HEK293T (cell line): ENCODE data around the gene TIAM1.

Experiments used
- CTCF ChIA-PET: fragments of 350-600 bp; formaldehyde crosslinking; extraction: SDS; loops from one replicate; lab custom pipeline; 2021; ENCODE audit warnings: antibody characterized with exemption, inconsistent platforms; lab: Yijun Ruan, JAX
- POLR2A ChIA-PET: fragments of 350-600 bp; formaldehyde crosslinking; extraction: SDS; loops from one replicate; lab custom pipeline; 2020; ENCODE audit warnings: antibody characterized with exemption, inconsistent platforms; lab: Yijun Ruan, JAX
- DNase-seq: peaks from one replicate; pipeline ENCODE4 v3.0.0; 2012; ENCODE audit warnings: mixed read lengths; ENCODE audit errors: extremely low spot score
- ARNT ChIP-seq: fragments of 450-650 bp; IDR thresholded peaks from 2 replicates; pipeline ENCODE4 v1.6.1; 2017; ENCODE audit warnings: mild to moderate bottlenecking
- BHLHE40 ChIP-seq: fragments of 450-650 bp; IDR thresholded peaks from 2 replicates; pipeline ENCODE4 v1.6.1; 2016; ENCODE audit warnings: mild to moderate bottlenecking, moderate library complexity, borderline replicate concordance
- CTBP1 ChIP-seq: fragments of 450-650 bp; IDR thresholded peaks from 2 replicates; pipeline ENCODE4 v1.6.1; 2016; ENCODE audit warnings: borderline replicate concordance
- ELF4 ChIP-seq: fragments of 450-650 bp; IDR thresholded peaks from 2 replicates; pipeline ENCODE4 v1.6.1; 2017; ENCODE audit warnings: antibody characterized with exemption
- FOXA1 ChIP-seq: fragments of 450-650 bp; IDR thresholded peaks from 2 replicates; pipeline ENCODE4 v1.6.1; 2016; ENCODE audit warnings: mild to moderate bottlenecking
- FOXK2 ChIP-seq: fragments of 450-650 bp; IDR thresholded peaks from 2 replicates; pipeline ENCODE4 v1.6.1; 2016; ENCODE audit warnings: mild to moderate bottlenecking
- FOXM1 ChIP-seq: fragments of 450-650 bp; IDR thresholded peaks from 2 replicates; pipeline ENCODE4 v1.6.1; 2017; ENCODE audit warnings: mild to moderate bottlenecking, borderline replicate concordance
- HDGF ChIP-seq: fragments of 450-650 bp; IDR thresholded peaks from 2 replicates; pipeline ENCODE4 v1.6.1; 2017; ENCODE audit warnings: antibody characterized with exemption, borderline replicate concordance
- L3MBTL2 ChIP-seq: fragments of 450-650 bp; conservative IDR thresholded peaks from 2 replicates; pipeline ENCODE4 v1.6.1; 2016; ENCODE audit warnings: mild to moderate bottlenecking
- LEF1 ChIP-seq: fragments of 450-650 bp; IDR thresholded peaks from 2 replicates; pipeline ENCODE4 v1.6.1; 2017; ENCODE audit warnings: mild to moderate bottlenecking, borderline replicate concordance
- NFRKB ChIP-seq: fragments of 450-650 bp; IDR thresholded peaks from 2 replicates; pipeline ENCODE4 v1.6.1; 2016; ENCODE audit warnings: mild to moderate bottlenecking, moderate library complexity
- PKNOX1 ChIP-seq: fragments of 450-650 bp; IDR thresholded peaks from 2 replicates; pipeline ENCODE4 v1.6.1; 2016
- SP1 ChIP-seq: fragments of 450-650 bp; IDR thresholded peaks from 2 replicates; pipeline ENCODE4 v1.6.1; 2017
- SUZ12 ChIP-seq: fragments of 450-650 bp; IDR thresholded peaks from 2 replicates; pipeline ENCODE4 v1.6.1; 2016; ENCODE audit warnings: mild to moderate bottlenecking
- TARDBP ChIP-seq: fragments of 450-650 bp; IDR thresholded peaks from 2 replicates; pipeline ENCODE4 v1.6.1; 2016
- ZNF384 ChIP-seq: fragments of 450-650 bp; IDR thresholded peaks from 2 replicates; pipeline ENCODE4 v1.6.1; 2016

The TIAM1 gene

GRCh38 chr21:31107871-31108270 lies 236.2 kb downstream of the TIAM1 start:
- ChIA-PET POLR2A (no interaction called here), CTCF (no interaction called here)
- no peak for DNase-seq
- no peak for TF ChIP-seq BHLHE40
- TF ChIP-seq TARDBP: no peak
- TF ChIP-seq SP1: no peak
- no peak for TF ChIP-seq ARNT
- TF ChIP-seq FOXA1: no peak
- no peak for TF ChIP-seq ELF4
- no peak for TF ChIP-seq SUZ12
- TF ChIP-seq LEF1: no peak

GRCh38 chr21:31107176-31107785 lies 236.8 kb downstream of the TIAM1 start:
- POLR2A ChIA-PET: no interaction called here
- no peak for DNase-seq
- TF ChIP-seq CTBP1 (no peak), SP1 (no peak), L3MBTL2 (no peak), BHLHE40 (no peak), PKNOX1 (no peak), ELF4 (no peak)
- CTCF ChIA-PET: interaction anchor here (0.6 kb wide), 1 partner anchor 85 kb away, joined by 4 read pairs; no protein-coding TSS in a partner anchor

GRCh38 chr21:31103571-31104265 lies 240.3 kb downstream of the TIAM1 start:
- POLR2A ChIA-PET: no interaction called here

GRCh38 chr21:31103163-31103562 lies 240.9 kb downstream of the TIAM1 start:
- ChIA-PET CTCF (interaction anchor here (0.6 kb wide), 1 partner anchor 76 kb away, joined by 3 read pairs; no protein-coding TSS in a partner anchor), POLR2A (no interaction called here)

More at GRCh38 chr21:31103571-31104265, 240.3 kb downstream of the TIAM1 start:
- DNase-seq: no peak
- no peak for TF ChIP-seq BHLHE40
- TF ChIP-seq FOXM1: no peak
- no peak for TF ChIP-seq CTBP1
- TF ChIP-seq ZNF384: no peak
- no peak for TF ChIP-seq HDGF
- TF ChIP-seq NFRKB: no peak
- TF ChIP-seq L3MBTL2: no peak
- TF ChIP-seq FOXK2: no peak
- no peak for TF ChIP-seq TARDBP
- no peak for TF ChIP-seq LEF1
- no peak for TF ChIP-seq SUZ12
- TF ChIP-seq ELF4: no peak
- TF ChIP-seq FOXA1: no peak
- CTCF ChIA-PET: no interaction called here

DNA sequence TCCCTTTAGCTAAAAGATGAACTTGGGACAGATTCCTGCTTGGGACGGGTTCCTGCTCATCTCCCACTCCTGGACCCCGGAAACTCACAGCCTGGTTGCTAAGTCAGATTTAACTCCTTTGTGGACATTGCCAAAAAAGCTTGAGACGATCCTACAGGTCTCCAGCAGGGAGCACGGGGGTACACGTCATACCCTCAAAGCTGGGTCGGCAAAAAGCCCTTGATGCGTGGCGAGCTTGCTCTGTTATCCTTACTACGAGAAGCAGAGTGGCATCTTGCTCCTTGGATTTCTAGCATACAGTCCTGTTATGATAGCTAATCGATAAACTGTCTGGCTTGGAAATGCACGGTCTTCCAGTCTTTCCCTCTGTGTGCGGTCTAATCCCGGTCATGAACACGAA lies 244.9 kb downstream of the TIAM1 start:
- ChIA-PET CTCF (interaction anchor here (0.8 to 2.3 kb wide), 5 partner anchors 11 to 499 kb away, joined by 3 to 13 read pairs (median 4); no protein-coding TSS in a partner anchor), POLR2A (no interaction called here)
- no peak for DNase-seq
- TF ChIP-seq SP1 (no peak), LEF1 (no peak), TARDBP (no peak), PKNOX1 (no peak), FOXM1 (no peak), BHLHE40 (no peak), FOXA1 (no peak), ZNF384 (no peak), FOXK2 (no peak), ARNT (no peak), SUZ12 (no peak), CTBP1 (no peak), L3MBTL2 (no peak), ELF4 (no peak), NFRKB (no peak)

More at GRCh38 chr21:31103163-31103562, 240.9 kb downstream of the TIAM1 start:
- no peak for TF ChIP-seq SUZ12
- no peak for TF ChIP-seq LEF1
- no peak for TF ChIP-seq ZNF384
- TF ChIP-seq ARNT: no peak
- no peak for TF ChIP-seq L3MBTL2
- no peak for TF ChIP-seq NFRKB
- TF ChIP-seq FOXM1: no peak
- no peak for TF ChIP-seq FOXA1
- TF ChIP-seq HDGF: no peak
- TF ChIP-seq TARDBP: no peak
- no peak for TF ChIP-seq SP1
- TF ChIP-seq ELF4: no peak
- TF ChIP-seq BHLHE40: no peak
- TF ChIP-seq PKNOX1: no peak
- no peak for TF ChIP-seq FOXK2
- DNase-seq: no peak

- CTCF ChIA-PET: interaction anchor here (0.7 to 2.3 kb wide), 4 partner anchors 14 to 86 kb away, joined by 3 to 13 read pairs (median 4); no protein-coding TSS in a partner anchor
- POLR2A ChIA-PET: no interaction called here
- no peak for TF ChIP-seq LEF1
- TF ChIP-seq FOXA1: no peak
- no peak for TF ChIP-seq ZNF384
- no peak for TF ChIP-seq CTBP1
- no peak for TF ChIP-seq SP1
- no peak for TF ChIP-seq ELF4
- TF ChIP-seq L3MBTL2: no peak
- TF ChIP-seq FOXM1: no peak
- no peak for TF ChIP-seq FOXK2
- no peak for TF ChIP-seq TARDBP
- no peak for TF ChIP-seq PKNOX1
- no peak for TF ChIP-seq BHLHE40
- TF ChIP-seq NFRKB: no peak
- TF ChIP-seq ARNT: no peak
- no peak for TF ChIP-seq SUZ12
- no peak for TF ChIP-seq HDGF
- peak; percentile 86 for DNase-seq
Measured at GRCh38 chr21:31098576-31099005, 245.5 kb downstream of the TIAM1 start.
